Measurements from ENCODE around the gene NDRG2. TPM values are rescaled to one million over a fixed set of nuclear protein-coding genes. Genes with fewer than 3 reads are reported as not detected.

The NDRG2 gene
- total RNA-seq, 2 experiments from 2014 or later = 4.2 to 4.9 TPM

DNA sequence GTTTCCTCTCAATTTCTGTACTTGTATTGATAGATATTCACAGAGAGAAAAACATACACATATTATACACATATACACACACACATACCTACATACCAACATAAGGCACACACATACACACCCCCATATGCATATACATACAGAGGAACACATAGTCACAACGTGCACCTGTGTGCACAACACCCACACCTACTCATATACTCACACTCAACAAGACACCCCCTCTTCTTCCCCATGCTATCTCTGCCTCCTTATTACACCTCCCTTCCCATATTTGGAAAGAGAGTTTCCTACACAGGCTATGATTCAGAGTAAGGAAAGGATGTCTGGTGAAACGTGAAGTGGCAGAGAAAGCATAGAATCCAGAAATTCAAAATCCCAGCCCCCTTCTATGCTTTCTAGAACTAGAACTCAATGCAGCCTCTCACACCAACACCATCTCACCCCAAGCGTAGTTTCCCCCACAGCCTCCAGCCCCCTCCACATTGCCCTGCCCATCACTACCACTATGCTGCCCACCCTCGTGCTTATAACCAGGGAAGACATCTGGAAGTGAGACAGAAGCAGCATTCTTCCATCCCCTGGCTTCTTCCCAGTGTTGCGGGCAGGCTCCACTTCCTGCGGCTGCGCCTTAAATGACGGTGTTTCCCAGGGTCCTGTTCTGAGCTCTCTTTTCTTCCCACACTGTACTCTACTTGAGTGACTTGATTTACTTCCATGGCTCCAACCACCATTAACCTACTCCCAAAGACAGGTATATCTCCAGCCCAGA is 35.2 kb upstream of the NDRG2 start:
- Mint-ChIP-seq H3K36me3 (no peaks in the 10 kb centered on the region), H3K4me1 (no peaks in the 10 kb centered on the region), H3K4me3 (no peak overlapping the region), H3K9me3 (no peaks in the 10 kb centered on the region), H3K27ac (no peak overlapping the region), H3K27me3 (peaks cover 21% of the 10 kb centered on the region)
- DNase-seq = no peak

DNA sequence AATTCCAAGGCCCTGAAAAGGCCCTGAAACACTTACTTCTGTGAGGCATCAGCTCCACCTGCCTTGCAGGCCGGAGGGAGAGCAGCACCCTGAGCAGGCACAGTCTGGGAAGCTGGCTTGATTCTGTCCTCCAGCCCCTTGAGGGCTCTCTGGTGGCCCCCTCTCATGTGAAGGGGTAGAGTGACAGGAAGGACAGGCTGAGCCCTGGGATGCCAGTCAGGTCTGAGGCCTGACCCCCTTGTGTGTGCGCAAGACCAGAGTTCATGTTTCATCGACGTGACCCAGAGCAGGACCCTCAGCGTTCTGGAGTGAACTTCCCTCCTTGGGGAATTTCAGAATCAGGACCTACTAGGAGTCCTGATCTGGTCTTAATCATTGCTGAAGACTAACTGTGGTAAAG is 34.0 kb upstream of the NDRG2 start:
- H3K27me3 Mint-ChIP-seq = peaks cover 16% of the 10 kb centered on the region
- no peak overlapping the region for H3K4me3 Mint-ChIP-seq
- H3K27ac Mint-ChIP-seq = no peak overlapping the region
- no peaks in the 10 kb centered on the region for H3K36me3 Mint-ChIP-seq
- no peaks in the 10 kb centered on the region for H3K9me3 Mint-ChIP-seq
- H3K4me1 Mint-ChIP-seq = no peaks in the 10 kb centered on the region
- no peak for DNase-seq

DNA sequence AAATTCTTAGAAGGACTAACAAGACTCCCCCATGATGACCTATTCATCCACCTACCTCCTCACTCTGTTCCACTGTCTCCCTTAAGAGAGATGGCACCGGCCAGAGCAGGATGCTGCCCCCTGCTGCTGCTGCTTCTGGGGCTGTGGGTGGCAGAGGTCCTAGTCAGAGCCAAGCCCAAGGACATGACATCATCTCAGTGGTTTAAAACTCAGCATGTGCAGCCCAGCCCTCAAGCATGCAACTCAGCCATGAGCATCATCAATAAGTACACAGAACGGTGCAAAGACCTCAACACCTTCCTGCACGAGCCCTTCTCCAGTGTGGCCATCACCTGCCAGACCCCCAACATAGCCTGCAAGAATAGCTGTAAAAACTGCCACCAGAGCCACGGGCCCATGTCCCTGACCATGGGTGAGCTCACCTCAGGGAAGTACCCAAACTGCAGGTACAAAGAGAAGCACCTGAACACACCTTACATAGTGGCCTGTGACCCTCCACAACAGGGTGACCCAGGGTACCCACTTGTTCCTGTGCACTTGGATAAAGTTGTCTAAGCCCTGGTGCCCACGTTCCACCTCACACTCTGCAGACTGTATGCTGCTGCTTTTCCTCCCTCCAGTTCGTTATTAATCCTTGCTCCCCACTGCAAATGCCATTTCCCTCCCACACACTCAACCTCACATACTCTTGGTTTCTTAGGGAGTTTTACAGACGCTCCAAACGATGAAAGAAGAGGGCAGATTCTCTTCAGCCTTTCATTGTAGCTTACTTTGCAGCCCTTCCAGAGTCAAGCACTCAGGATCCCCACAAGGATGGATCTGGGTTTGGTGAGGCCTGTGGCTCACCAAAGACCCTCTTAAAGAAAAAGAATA is 33.2 kb upstream of the NDRG2 start, which contains the start of gene RNASE8:
RNASE8 (plus strand) TSS at position 20 of the 873 bp plus-strand sequence; CDS start at position 91, 71 bp downstream.
- H3K27ac Mint-ChIP-seq = no peak within 1 kb of the TSS
- peaks cover 11% of the 10 kb centered on the region for H3K27me3 Mint-ChIP-seq
- H3K4me3 Mint-ChIP-seq = no peak within 1 kb of the TSS
- no peaks in the 10 kb centered on the region for H3K4me1 Mint-ChIP-seq
- H3K9me3 Mint-ChIP-seq = no peaks in the 10 kb centered on the region
- DNase-seq = no peak
- no peaks in the 10 kb centered on the region for H3K36me3 Mint-ChIP-seq

DNA sequence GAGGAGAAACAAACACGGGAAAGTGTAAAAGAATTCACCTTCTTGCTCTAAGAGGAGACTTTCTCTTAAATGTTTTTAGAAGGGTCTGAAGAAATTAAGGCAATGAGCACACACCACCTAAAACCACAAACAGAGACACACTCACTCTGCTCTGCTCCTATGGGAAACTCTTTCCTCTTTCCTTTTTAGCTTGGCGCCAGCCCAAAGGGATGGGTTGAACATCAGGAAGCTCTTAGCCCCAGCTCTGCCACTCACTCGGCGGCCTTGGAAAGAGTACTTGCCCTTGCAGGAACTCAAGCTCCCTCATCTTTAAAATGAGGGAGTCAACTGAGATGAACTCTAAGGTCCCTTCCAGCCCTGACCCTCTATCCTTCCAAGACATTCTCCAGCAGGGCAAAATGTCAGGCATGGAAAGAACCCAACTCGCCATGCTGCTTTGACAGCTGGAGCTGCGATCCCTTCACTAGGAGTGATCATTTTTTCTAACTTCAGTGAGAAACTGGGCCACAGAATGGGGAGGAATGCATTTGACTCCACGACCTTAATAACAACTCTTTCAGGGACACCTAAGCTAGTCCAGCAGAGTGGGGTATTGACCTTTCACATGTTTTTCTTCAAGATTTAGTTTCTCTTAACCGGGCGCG is 31.8 kb upstream of the NDRG2 start:
- no peaks in the 10 kb centered on the region for H3K36me3 Mint-ChIP-seq
- H3K4me3 Mint-ChIP-seq = no peak overlapping the region
- no peak overlapping the region for H3K27ac Mint-ChIP-seq
- DNase-seq = no peak
- no peaks in the 10 kb centered on the region for H3K9me3 Mint-ChIP-seq
- H3K4me1 Mint-ChIP-seq = no peaks in the 10 kb centered on the region
- H3K27me3 Mint-ChIP-seq = peaks cover 5% of the 10 kb centered on the region

GRCh38 chr14:21055432-21056117 is 30.7 kb upstream of the NDRG2 start:
- Mint-ChIP-seq H3K36me3 (no peaks in the 10 kb centered on the region), H3K4me1 (no peaks in the 10 kb centered on the region), H3K27ac (no peak overlapping the region), H3K4me3 (no peak overlapping the region), H3K9me3 (no peaks in the 10 kb centered on the region), H3K27me3 (peaks cover 3% of the 10 kb centered on the region)
- no peak for DNase-seq

GRCh38 chr14:21054768-21055145 is 29.9 kb upstream of the NDRG2 start:
- H3K36me3 Mint-ChIP-seq = no peaks in the 10 kb centered on the region
- no peak for DNase-seq
- H3K4me3 Mint-ChIP-seq = no peak overlapping the region
- H3K27me3 Mint-ChIP-seq = no peaks in the 10 kb centered on the region
- H3K4me1 Mint-ChIP-seq = no peaks in the 10 kb centered on the region
- H3K27ac Mint-ChIP-seq = no peak overlapping the region
- no peaks in the 10 kb centered on the region for H3K9me3 Mint-ChIP-seq

DNA sequence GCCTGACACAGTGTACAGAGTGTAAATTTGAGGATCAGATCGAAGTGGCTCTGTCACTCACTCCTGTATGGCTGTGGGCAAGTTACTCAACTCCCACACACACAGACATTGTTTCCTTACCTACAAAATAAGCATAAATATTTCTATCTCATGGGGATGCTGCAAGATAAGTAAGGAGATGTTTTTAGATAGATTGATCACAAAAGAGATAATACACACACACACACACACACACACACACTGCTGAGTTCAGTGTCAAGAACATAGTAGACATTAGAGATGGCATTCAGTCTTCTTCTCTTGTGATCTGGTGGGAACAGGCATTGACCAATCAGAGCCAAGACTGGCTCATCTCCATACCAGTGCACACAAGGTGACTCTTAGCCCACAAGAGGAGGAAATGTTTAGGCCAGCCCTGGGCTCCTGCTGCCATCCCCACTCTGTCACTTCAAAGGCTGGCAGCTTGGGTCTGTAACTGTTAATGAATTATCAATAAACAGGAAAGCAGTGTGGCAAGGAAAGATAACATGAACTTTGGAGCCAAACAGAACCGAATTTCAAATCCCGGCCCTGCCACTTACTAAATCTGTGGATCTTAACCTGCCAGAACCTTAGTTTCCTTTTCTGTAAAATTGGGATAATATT is 29.4 kb upstream of the NDRG2 start:
- Mint-ChIP-seq H3K4me3 (no peak overlapping the region), H3K27me3 (no peaks in the 10 kb centered on the region), H3K4me1 (no peaks in the 10 kb centered on the region), H3K27ac (no peak overlapping the region), H3K9me3 (no peaks in the 10 kb centered on the region), H3K36me3 (no peaks in the 10 kb centered on the region)
- no peak for DNase-seq

GRCh38 chr14:21053184-21054122 is 28.6 kb upstream of the NDRG2 start:
- no peaks in the 10 kb centered on the region for H3K9me3 Mint-ChIP-seq
- H3K4me3 Mint-ChIP-seq = no peak overlapping the region
- no peak for DNase-seq
- H3K4me1 Mint-ChIP-seq = no peaks in the 10 kb centered on the region
- H3K27ac Mint-ChIP-seq = no peak overlapping the region
- H3K36me3 Mint-ChIP-seq = no peaks in the 10 kb centered on the region
- H3K27me3 Mint-ChIP-seq = no peaks in the 10 kb centered on the region

DNA sequence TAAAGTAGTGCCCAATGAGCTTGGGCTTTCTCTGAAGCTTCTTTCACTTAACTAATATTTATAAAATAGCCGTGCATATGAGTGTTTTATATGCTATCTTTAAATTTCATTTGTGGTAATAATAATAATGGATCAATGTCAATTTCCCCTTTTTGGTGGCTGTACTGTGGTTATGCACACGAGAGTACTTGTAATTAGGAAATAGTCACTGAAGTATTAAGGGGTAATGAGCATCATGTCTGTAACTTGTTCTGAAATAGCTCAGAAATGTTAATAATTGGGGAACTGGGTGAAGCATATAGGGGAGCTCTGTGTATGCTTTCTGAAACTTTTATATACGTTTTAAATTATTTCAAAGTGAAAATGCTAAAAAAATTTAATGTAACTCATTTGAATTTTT is 25.7 kb upstream of the NDRG2 start:
- no peak overlapping the region for H3K27ac Mint-ChIP-seq
- H3K27me3 Mint-ChIP-seq = no peaks in the 10 kb centered on the region
- H3K9me3 Mint-ChIP-seq = no peaks in the 10 kb centered on the region
- no peaks in the 10 kb centered on the region for H3K36me3 Mint-ChIP-seq
- H3K4me1 Mint-ChIP-seq = no peaks in the 10 kb centered on the region
- no peak for DNase-seq
- no peak overlapping the region for H3K4me3 Mint-ChIP-seq

GRCh38 chr14:21049271-21049673 is 24.4 kb upstream of the NDRG2 start:
- Mint-ChIP-seq H3K36me3 (no peaks in the 10 kb centered on the region), H3K4me3 (no peak overlapping the region), H3K4me1 (no peaks in the 10 kb centered on the region), H3K27me3 (no peaks in the 10 kb centered on the region), H3K9me3 (no peaks in the 10 kb centered on the region), H3K27ac (no peak overlapping the region)
- no peak for DNase-seq

DNA sequence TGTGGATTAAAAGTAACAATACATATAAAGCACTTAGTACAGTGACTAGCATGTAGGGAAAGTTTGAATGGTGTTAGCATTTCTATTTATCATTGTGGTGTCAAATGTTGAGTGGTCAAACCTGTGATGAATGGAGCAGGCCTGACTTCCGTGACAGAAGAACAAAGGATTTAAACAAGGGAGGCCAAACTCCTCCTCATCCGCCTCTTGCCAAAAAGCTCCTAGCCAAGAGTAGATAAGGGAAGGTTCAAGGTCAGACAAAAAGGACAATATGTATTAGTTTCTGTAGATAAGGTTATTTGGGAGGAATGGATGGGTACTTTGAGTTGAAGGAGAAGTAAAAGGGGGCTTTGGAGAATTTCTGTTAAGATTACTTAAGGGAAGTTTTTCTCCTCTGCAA is 23.8 kb upstream of the NDRG2 start:
- Mint-ChIP-seq H3K4me3 (no peak overlapping the region), H3K36me3 (no peaks in the 10 kb centered on the region), H3K27ac (no peak overlapping the region), H3K27me3 (no peaks in the 10 kb centered on the region), H3K4me1 (peaks cover 2% of the 10 kb centered on the region), H3K9me3 (no peaks in the 10 kb centered on the region)
- no peak for DNase-seq

DNA sequence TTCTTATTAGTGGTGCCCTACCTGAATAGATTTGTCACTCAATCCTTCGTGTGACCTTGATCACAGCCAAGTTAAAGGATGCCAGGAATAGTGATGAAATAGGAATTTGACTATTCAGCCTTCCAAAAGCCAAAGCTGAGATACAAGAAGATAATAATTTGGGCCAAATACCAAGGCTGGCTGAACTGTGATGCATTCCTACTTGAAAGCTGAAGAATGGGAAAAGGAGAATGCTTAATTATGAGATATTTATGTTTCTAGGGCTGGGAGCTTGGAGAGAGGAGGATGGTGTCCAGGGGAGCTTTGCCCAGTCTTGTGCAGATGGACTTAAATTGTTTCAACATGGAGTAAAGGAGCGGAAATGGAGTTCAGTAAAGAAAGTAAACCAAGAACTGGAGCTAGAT is 22.5 kb upstream of the NDRG2 start:
- Mint-ChIP-seq H3K27me3 (peaks cover 4% of the 10 kb centered on the region), H3K36me3 (no peaks in the 10 kb centered on the region), H3K4me3 (no peak overlapping the region), H3K9me3 (no peaks in the 10 kb centered on the region), H3K27ac (no peak overlapping the region), H3K4me1 (peaks cover 2% of the 10 kb centered on the region)
- DNase-seq = no peak

- Mint-ChIP-seq H3K4me3 (no peak overlapping the region), H3K4me1 (peaks cover 2% of the 10 kb centered on the region), H3K27ac (no peak overlapping the region), H3K36me3 (no peaks in the 10 kb centered on the region), H3K9me3 (no peaks in the 10 kb centered on the region), H3K27me3 (peaks cover 6% of the 10 kb centered on the region)
- no peak for DNase-seq
Observed at GRCh38 chr14:21043974-21044618, 19.2 kb upstream of the NDRG2 start.
